ENCODE results near the gene DUSP6. TPM values are rescaled to one million over a fixed set of nuclear protein-coding genes. Genes with fewer than 3 reads are reported as not detected.

DUSP6 gene
- total and polyA plus RNA-seq, 2 experiments from 2014 or later, result 96.1 to 112 TPM

DNA sequence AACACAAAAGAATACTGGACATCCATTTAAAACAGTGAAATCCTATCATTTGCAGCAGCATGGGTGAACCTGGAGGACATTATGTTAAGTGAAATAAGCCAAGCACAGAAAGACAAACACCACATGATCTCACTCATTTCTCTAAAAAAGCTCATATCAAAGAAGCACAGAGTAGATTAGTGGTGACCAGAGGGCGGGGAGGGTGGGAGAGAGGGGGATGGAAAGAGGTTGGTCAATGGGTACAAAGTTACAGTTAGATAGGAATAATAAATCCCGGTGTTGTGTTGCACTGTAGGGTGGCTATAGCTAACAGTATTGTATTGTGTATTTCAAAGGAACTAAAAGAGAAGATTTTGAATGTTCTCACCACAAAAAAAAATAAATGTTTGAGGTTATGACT, 52.4 kb downstream of the DUSP6 start:
- Histone ChIP-seq H3K9me3 (ENCODE audit: low read depth) (no peaks in the 10 kb centered on the region), H3K79me2 (ENCODE audit: insufficient read depth) (no peaks in the 10 kb centered on the region), H3K4me2 (ENCODE audit: unreplicated experiment) (no peak overlapping the region), H3K27ac (no peak overlapping the region), H3K4me3 (no peak overlapping the region), H3K9me2 (ENCODE audit: insufficient read depth) (no peaks in the 10 kb centered on the region), H3F3A (ENCODE audit: insufficient read depth) (no peaks in the 10 kb centered on the region), H3K4me1 (ENCODE audit: insufficient read depth) (no peaks in the 10 kb centered on the region), H3K27me3 (replicated peaks; ENCODE audit: insufficient read depth) (no peaks in the 10 kb centered on the region), H3K36me3 (ENCODE audit: low read depth) (no peaks in the 10 kb centered on the region), H2AFZ (no peak overlapping the region), H4K20me1 (ENCODE audit: insufficient read depth) (no peaks in the 10 kb centered on the region), H3K9ac (no peak overlapping the region)
- 56 to 63% methylated on average over 2 of the region's 2 CpGs for WGBS, 2 experiments (ENCODE audit: low coverage in 1 of 2, low lambda C conversion rate in 2 of 2, missing lambda C conversion rate in 2 of 2)
- DNase-seq, result no peak
- TF ChIP-seq EZH2phosphoT487 (IDR thresholded peaks at IDR 0.05; ENCODE audit: insufficient read depth, low read depth), result no peak
- TF ChIP-seq EZH2 (IDR thresholded peaks at IDR 0.05; ENCODE audit: insufficient read depth, poor library complexity, severe bottlenecking), result no peak
- in situ Hi-C loops (cut with MboI), result no loop called here

DNA sequence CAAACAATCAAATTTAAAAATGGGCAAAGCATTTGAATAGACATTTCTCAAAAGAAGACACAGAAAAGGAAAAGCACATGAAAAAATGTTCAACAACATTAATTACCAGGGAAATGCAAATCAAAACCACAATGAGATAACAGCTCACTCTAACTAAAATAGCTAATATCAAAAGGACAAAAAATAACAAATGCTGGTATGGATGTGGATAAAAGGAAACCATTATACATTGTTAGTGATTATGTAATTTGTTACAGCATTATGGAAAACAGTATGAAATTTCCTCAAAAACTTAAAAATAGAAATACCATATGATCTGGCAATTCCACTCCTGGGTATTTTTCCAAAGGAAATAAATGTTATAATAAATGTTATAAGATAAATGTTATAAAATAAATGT, 52.9 kb downstream of the DUSP6 start:
- Histone ChIP-seq H3K4me3 (no peak overlapping the region), H3K4me2 (ENCODE audit: unreplicated experiment) (no peak overlapping the region), H3K27me3 (replicated peaks; ENCODE audit: insufficient read depth) (no peaks in the 10 kb centered on the region), H2AFZ (no peak overlapping the region), H3F3A (ENCODE audit: insufficient read depth) (no peaks in the 10 kb centered on the region), H3K4me1 (ENCODE audit: insufficient read depth) (no peaks in the 10 kb centered on the region), H3K9me3 (ENCODE audit: low read depth) (no peaks in the 10 kb centered on the region), H3K36me3 (ENCODE audit: low read depth) (no peaks in the 10 kb centered on the region), H3K9me2 (ENCODE audit: insufficient read depth) (no peaks in the 10 kb centered on the region), H4K20me1 (ENCODE audit: insufficient read depth) (no peaks in the 10 kb centered on the region), H3K27ac (no peak overlapping the region), H3K9ac (no peak overlapping the region), H3K79me2 (ENCODE audit: insufficient read depth) (no peaks in the 10 kb centered on the region)
- no peak for DNase-seq
- TF ChIP-seq EZH2phosphoT487 (IDR thresholded peaks at IDR 0.05; ENCODE audit: insufficient read depth, low read depth) (no peak), EZH2 (IDR thresholded peaks at IDR 0.05; ENCODE audit: insufficient read depth, poor library complexity, severe bottlenecking) (no peak)
- in situ Hi-C loops (cut with MboI), result no loop called here

Small RNA genes within 50 kb of the gene (small RNA-seq; reads per million reads assigned to genes)
- not detected for gene MRPS6P4 (ENCODE audit: low read depth, low replicate concordance)

Other genes with a start within 250 kb of the DUSP6 start
- 6.4 and 10.6 TPM in 2 replicates for gene GALNT4, start 172.3 kb upstream of the DUSP6 start, total RNA-seq (2014; rRNA removed; shearing (Covaris generic))
- gene GALNT4, start 172.3 kb upstream of the DUSP6 start, polyA plus RNA-seq (2016; fragmentation: Nextera tagmentation; extraction: Ambion mirVana), result 6.4 and 7.3 TPM in 2 replicates
- gene POC1B, start 173.5 kb upstream of the DUSP6 start, total RNA-seq (2014; rRNA removed; shearing (Covaris generic)), result 8.3 and 16.8 TPM in 2 replicates
- 14.5 and 15.0 TPM in 2 replicates for gene POC1B, start 173.5 kb upstream of the DUSP6 start, polyA plus RNA-seq (2016; fragmentation: Nextera tagmentation; extraction: Ambion mirVana)